Activated CD4-positive, alpha-beta T cell treated with anti-CD3 and anti-CD28 coated beads, Interleukin-10, Interleukin-2, amounts not matched to agents 100 ng/mL and 50 ng/mL, durations not matched to agents 16 hours and 8 hours (primary cell): ENCODE results near the gene LCORL.
A peak's percentile ranks its signal among the peaks of the same experiment; 100 is the strongest.
"Not testable (repeated sequence)": the region's sequence is repeated elsewhere in the genome, so short reads cannot be mapped to it uniquely, and the experiment has no call there.

Source experiments
- DNase-seq: peaks from one replicate; pipeline ENCODE4 v3.0.0-alpha.2; 2020

Gene LCORL

DNA sequence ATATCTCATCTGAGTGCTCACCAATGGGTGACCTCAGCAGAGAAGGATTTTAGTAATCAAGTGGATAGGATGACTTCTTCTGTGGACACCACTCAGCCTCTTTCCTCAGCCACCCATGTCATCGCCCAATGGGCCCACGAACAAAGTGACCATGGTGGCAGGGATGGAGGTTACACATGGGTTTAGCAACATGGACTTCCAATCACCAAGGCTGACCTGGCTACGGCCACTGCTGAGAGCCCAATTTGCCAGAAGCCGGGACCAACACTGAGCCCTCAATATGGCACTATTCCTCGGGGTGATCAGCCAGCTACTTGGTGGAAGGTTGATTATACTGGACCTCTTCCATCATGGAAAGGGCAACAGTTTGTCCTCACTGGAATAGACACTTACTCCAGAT, 97.4 kb downstream of the LCORL start:
- DNase-seq, result no peak

DNA sequence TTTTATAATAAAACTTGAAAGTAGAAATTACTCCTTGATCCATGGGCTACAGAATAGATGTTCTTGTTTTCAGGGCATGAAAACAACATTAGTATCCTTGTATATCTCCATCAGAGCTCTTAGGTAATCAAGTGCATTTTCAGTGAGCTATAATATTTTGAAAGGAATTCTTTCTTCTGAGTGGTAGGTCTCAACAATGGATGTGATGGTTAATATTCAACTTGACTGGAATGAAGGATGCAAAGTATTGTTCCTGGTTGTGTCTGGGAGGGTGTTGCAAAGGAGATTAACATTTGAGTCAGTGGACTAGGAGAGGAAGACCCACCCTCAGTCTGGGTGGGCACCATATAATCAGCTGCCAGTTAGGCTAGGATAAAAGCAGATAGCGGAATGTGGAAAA, 100.1 kb downstream of the LCORL start:
- no peak for DNase-seq

DNA sequence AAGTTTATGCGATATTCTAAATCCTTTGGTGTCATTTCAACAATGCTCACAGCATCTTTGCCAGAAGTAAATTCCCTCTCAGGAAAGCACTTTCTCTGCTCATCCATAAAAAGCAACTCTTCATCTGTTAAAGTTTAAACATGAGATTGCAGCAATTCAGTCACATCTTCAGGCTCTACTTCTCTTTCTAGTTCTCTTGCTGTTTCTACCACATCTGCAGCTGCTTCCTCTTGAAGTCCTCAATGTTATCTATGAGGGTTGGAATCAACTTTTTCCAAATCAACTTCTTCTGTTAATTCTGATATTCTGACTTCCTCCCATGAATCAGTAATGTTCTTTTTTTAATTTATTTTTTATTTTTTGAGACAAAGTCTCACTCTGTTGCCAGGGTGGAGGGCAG, 100.9 kb downstream of the LCORL start:
- DNase-seq, result no peak

DNA sequence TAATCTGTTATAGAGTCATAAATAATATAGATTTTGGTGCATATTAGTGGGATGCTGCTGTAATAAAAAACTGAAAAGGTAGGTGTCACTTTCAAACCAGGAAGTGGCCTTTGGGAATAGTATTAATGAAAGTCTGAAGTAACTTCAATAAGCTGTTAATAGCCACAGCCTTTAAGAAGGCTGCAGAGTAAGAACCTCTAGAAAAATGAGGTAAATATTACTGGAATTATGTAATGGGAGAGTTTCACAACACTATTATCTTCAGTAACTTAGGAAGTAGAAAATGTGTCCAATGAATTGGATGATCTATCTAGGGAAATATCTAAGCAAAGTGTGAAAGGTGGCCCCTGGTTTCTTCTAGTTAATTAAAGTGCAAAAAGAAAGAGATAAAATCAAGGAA, 106.1 kb downstream of the LCORL start:
- DNase-seq, result no peak

DNA sequence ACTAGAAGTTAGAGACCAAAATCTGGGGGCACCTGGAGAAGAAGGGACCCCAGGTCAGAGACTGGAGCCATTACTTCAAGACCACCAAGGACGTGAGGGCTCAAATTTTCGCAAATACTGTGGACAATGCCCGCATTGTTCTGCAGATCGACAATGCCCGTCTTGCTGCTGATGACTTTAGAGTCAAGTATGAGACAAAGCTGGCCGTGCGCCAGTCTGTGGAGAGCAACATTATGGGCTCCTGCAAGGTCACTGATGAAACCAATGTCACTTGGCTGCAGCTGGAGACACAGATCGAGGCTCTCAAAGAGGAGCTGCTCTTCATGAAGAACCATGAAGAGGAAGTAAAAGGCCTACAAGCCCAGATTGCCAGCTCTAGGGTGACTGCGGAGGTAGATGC, 109.5 kb downstream of the LCORL start:
- no peak for DNase-seq

DNA sequence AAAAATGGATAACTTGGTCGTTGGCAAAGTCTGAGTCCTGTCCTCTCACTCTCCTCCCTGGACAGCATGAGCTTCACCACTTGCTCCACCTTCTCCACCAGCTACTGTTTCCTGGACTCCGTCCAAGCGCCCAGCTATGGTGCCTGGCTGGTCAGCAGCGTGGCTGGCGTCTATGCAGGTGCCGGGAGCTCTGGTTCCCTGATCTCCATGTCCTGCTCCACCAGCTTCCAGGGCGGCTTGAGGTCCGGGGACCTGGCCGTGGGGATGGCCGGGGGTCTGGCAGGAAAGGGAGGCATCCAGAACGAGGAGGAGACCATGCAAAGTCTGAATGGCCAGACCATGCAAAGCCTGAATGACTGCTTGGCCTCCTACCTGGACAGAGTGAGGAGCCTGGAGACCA, 109.9 kb downstream of the LCORL start:
- DNase-seq, result no peak

DNA sequence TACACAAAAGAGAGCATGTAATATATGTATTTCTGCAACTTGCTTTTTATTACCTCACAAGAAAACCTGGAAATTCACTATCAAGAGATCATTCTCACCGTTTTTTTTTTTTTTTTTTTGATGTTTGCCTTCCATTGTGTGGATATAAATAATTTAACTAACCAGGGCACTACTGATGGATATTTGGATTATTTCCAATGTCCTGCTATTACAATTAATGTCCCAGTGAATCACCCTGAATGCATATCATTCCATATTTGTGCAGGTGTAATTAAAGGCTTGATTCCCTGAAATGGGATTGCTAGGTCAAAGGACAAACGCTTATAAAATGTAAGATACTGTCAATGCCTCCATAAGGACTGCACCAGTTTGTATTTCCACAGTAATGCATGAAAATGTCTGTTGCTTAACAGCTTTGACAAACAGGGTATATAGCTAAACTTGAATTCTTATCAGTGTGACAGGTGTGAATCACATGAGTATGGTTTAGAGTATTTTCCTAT, 123.0 kb downstream of the LCORL start:
- no peak for DNase-seq

DNA sequence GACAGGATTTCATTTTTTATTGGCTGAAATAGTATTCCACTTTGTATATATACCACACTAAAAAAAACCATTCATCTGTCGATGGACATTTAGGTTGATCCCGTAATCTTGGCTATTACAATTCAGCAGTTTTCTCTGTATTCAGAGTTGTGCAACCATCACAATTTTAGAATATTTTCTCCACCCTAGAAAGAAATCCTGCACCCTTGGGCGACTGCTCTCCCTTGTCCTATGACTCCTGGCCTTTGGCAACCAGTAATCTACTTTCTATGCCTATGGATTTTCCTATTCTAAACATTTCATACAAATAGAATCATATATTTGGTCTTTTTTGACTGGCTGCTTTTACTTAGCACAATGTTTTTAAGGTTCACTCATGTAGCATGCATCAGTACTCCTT, 126.1 kb downstream of the LCORL start:
- no peak for DNase-seq

DNA sequence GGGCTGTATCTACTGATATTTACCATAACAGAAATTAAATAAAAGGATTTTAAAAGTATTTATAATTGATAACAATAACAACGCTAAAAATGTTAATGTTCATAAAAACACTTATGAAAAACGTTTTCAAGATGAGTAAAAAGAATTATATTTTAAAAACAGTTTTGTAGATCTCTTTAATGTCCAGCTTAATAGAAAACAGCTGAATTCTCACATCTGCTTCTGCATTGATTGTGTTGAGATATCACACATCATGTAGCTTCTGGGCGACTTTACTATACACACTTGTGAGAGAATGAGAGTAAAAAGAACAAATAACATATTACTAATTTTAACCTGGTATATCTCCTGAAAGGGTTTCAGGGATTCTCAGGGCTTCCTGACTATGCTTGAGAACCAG, 127.1 kb downstream of the LCORL start:
- DNase-seq, result no peak

DNA sequence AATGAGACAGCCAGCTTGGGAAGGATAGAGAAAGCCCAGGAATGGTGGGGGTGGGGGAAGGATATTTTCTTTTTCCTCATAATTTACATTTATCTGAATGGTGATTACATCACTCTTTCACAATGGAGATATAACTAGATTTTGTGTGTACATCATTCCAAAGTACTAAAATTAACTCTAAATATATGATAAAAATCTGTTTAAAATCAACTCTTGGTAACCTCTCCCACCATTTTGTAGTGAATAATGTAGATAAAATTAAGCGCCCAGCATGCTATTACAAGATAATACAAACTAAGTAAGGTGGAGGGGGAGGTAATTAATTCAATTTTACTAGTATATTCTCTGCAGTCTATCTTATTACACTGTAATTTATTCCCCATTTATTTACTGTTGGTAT, 131.9 kb downstream of the LCORL start:
- no peak for DNase-seq

DNA sequence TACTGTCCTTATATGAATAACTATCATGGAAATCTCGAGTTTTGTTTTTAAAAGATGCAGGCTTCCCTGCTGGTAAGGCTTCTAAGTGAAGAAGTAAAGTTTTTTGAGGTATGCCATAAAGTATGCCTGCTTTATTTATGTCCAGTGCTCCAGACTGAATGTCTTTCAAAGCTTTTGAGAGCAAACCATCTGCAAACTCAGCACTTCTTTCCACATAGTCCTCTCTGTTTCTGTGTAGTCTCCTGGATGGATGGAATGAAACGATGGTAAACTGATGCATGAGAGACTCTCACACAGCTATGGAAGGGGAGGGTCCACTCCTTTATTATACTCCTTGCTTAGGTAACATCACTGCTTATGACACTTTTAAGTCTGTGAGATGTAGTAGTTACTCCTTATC, 137.0 kb downstream of the LCORL start:
- DNase-seq, result no peak

DNA sequence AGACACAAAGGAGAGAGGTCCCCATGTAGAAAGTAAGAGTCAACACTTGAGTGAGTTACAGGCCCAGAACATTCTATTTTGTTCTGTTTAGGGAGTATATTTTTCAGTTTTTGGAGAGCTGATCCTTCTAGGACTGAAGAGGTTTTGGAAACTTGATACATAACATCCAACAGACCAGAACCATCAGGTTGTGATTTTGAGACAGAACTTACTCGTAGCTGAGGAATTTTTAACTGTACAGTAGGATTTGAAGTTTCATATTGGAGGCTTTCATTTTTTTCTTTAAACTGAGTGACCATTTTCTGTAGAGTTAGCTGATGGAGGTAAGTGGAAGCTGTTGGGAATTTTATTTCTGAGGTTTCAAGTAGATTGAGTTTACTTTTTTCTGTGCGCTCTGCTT, 137.5 kb downstream of the LCORL start:
- DNase-seq, result no peak

DNA sequence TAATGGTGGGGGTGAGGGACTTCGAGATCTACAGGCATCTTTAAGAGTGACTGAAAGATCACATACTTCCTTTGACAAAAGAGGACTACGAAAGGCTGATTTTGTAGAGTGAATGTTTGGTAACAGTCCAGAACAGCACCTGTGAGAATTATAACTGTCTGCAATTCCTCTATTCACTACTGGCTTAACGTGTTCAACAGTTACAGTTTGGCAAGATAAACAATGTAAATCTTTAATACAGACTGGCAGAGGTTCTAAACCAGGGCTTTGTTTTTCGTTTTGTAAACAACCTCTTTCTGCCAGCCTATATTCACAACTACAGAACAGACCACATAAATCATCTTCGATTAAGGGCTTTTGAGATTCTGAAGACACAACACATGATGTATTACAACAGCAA, 143.9 kb downstream of the LCORL start:
- no peak for DNase-seq

DNA sequence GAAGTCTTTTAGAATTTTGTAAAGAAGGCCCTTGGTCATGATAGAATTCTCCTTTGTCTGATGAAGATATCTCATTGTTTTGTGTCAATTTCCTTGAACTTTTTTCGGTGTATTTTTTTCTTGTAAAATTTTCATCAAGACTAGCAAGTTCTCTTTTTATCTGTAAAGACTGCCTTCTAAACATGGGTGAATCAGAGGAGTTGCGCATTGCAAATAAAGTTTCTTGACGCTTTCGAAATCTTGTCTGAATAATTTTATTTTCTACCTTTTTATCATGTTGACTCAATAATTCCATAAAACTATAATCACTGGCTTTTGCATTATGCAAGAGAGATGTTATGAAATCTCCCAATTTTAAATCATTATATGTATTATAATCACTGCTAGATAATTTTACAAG, 144.6 kb downstream of the LCORL start:
- DNase-seq, result no peak

DNA sequence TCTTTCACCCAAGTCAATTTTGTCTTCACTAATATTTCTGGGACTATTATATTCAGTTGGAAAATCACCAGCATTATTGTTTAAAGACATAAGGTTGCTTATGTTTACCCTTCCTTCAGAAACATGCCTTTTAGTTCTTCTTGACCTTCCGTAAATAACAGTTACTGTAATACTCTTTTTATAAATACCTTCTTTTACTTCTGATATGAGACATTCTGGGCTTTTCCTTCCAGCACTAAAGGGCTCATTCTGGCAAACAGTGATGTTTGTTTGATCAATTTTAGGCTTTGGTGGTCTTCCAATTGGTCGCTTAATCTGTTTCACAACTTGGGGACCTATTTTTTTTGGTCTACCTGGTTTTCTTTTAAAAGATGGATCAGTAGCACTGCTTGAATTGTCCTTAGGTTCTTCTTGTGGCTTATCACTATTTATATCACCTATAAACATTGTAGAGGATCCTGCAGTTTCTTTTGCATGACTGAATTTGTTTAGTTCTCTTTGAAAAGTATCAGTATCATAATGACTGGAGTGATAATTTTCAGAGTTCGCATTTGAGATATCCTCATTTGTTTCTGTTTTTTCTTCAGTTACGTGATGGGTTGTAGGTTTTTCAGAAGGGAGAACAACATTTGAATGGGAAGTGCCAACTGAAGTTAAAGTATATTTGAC, 146.0 kb downstream of the LCORL start:
- DNase-seq, result peak; percentile 12

DNA sequence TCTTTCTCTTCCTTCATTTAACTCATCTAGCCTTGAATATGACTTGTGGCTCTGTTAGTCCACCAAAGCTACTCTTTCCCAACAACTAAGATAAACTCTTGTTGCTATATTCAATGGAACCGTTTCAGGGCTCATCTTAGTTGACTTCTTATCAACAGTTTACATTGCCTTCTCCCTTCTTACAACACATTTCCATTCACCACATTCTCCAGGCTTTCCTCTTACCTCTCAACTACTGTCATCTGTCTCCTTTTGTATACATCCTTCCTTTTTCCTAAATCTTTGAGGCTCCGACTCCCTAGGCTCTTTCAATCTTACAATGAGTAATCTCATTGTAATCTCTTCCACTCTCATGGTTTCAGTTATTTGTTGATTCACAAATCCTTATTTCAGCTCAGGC, 152.2 kb downstream of the LCORL start:
- no peak for DNase-seq

DNA sequence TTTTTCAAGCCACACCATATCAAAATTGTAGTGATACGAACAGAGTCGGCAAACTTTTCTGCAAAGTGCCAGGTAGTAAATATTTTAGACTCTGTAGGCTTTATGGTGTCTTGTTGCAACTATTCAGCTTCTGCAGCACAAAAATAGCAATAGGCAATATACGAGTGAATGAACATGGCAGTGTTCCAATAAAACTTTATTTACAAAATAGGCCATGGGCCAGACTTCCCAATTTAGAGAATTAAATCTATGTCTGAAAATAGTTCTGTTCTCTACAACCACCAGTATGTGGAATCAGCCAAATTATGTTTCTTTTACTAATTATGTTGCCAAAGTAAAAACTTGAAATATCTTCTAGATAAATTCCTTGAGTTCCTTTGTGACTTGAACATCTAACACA, 154.3 kb downstream of the LCORL start:
- no peak for DNase-seq

DNA sequence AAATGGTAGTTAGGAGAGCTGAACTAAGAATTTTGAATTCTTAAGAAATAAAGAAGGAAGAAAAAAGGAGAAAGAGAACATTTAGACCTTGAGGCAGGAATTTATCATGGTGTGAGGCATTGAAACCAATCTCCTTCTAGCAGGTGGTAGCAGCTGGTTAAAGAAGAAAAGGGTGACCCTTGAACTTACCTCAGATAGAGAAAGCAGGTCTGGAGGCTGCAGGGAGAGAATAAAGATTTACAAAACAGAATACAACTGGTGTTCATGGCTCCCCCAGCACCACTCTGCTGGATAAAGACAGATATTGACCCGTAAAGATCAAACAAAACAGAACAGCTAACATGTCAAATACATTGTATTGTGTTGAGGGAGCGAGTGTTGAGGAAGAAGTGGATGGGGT, 154.7 kb downstream of the LCORL start:
- DNase-seq, result no peak

DNA sequence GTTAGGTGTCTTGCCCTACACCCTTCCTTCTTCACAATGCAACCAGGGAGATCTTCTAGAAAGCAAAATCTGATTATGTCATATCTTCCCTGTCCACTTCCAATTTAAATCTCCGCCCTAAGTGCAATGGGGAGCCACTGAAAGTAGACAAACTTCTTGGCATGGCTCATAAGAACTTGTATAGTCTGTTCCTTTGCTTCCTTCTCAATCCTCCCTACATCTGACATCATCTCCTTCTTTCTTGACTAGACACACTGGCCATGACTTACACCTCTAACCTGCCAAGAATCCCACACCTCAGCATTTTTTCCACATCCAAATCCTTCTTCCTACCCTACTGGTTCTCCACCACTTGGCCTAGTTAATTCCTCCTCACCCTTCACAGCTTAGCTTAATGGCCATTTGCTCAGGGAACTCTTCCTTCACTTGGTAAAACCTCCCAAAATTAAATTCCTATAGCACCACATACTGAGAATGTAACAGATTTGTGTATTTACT, 155.6 kb downstream of the LCORL start:
- DNase-seq, result no peak

DNA sequence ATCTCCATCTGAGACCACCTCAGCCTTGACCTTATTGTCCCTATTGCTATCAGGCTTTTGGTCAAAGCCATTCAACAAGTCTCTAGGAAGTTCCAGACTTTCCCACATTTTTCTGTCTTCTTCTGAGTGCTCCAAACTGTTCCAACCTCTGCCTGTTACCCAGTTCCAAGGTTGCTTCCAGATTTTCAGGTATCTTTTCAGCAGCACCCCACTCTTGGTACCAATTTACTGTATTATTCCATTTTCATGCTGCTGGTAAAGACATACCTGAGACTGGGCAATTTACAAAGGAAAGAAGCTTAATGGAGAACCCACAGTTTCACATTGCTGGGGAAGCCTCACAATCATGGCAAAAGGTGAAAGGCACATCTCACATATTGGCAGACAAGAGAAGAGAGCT, 159.6 kb downstream of the LCORL start:
- not testable (repeated sequence) for DNase-seq

DNA sequence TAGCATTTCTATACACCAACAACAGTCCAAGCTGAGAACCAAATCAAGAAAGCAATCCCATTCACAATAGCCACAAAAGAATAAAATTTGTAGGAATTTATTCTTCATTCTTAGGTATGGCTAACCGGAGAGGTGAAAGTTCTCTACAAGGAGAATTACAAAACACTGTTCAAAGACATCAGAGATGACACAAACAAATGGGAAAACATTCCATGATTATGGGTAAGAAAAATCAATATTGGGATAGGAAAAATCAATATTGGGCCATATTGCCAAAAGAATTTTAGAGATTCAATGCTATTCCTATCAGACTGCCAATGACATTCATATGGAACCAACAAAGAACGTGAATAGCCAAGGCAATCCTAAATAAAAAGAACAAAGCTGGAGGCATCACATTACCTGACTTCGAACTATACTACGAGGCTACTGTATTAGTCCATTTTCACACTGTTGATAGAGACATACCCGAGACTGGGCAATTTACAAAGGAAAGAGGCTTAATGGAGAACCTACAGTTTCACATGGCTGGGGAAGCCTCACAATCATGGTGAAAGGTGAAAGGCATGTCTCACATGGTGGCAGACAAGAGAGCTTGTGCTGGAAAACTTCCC, 161.7 kb downstream of the LCORL start:
- no peak for DNase-seq

DNA sequence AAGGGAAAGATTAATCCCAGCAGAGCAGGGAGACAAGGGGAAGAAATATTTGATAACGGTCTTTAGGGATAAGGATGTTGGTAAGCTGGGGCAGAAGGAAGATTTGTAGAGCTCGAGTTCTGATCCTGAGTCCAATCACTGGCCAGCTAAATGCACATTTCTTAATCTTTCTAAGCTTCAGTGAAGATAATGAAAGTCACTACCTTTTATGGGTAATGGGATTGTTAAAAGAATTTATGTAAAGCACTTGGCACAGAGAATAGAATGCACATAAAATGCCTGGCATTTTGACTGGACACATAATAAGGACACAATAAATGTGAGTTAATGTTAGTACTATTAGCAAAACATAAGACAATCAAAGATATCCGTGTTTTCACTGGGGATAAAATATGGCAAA, 167.5 kb downstream of the LCORL start:
- no peak for DNase-seq

DNA sequence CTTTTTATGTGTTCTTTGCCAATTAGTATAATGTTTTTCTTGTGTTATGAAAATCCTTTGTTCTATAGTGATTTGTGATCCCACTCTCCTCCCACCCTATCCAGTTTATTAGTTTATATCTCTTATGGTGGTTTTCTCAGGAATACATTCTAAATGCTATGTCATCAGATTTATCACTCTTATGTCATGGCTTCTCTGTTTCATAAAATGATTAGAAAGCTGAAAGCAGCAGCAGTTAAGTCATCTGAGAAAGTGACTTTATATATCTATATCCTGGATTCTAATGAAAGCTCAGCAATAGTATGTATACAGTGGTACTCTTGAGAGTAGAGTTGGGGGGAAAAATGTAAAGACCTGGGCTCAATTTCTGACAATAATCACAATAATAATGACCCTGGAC, 169.6 kb downstream of the LCORL start:
- no peak for DNase-seq

DNA sequence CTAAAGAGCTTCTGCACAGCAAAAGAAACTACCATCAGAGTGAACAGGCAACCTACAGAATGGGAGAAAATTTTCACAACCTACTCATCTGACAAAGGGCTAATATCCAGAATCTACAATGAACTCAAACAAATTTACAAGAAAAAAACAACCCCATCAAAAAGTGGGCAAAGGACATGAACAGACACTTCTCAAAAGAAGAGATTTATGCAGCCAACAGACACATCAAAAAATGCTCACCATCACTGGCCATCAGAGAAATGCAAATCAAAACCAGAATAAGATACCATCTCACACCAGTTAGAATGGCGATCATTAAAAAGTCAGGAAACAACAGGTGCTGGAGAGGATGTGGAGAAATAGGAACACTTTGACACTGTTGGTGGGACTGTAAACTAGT, 171.3 kb downstream of the LCORL start:
- not testable (repeated sequence) for DNase-seq

DNA sequence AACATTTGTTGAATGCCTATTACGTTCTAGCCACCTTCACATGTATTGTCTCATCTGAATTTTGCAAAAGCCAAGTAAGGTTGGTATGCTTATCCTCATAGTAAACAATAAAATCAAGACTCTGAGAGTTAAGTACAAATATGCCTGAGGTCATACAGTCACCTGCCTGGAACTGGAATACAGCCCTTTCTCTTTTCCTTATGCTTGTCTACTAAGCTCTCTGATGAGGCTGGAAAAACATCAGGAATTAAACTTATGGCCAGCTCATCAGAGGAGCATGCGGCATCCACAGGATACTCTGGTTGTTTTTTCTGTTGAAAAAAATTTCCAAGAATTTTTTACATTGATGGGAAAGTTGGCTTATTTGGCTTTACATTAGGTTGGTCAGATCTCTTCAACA, 175.3 kb downstream of the LCORL start:
- no peak for DNase-seq
